Myocyte (in vitro differentiated cells): ENCODE results near the gene GPR143. TPM values are rescaled to one million over a fixed set of nuclear protein-coding genes. Genes with fewer than 3 reads are reported as not detected.
"Not testable (repeated sequence)": the region's sequence is repeated elsewhere in the genome, so short reads cannot be mapped to it uniquely, and the experiment has no call there.

Experiments used
- DNase-seq: peaks from one replicate; pipeline ENCODE4 v3.0.0-alpha.2; 2012; ENCODE audit warnings: low read depth
- total RNA-seq: library from RNA; depleted of rRNA; stranded (reverse); fragments of >200 nt; gene quantifications from 2 replicates; pipeline ENCODE4 v1.2.3, GENCODE V29; 2014

Gene GPR143
- total RNA-seq, 1 donor from 2014 or later, result not detected

DNA sequence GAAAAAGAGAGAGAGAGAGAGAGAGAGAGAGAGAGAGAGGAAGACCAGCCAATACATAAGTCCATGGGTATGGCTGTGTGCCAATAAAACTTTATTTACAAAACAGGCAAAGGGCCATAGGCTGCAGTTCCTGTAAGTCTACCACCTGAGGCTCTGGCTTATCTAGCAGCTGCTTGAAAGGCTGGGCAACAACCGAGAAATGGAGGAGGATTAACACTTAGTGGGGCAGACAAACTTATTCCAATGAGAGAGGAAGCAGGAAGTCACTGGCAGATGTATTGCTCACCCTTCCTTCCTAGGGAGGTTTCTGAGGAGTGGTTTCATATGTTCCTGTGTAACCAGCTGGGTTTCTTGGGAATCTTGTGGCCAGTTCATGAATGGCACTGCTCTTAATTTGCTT lies 4.7 kb upstream of the GPR143 start:
- DNase-seq, result no peak

GRCh38 chrX:9768321-9768839 lies 2.7 kb upstream of the GPR143 start:
- DNase-seq, result not testable (repeated sequence)

DNA sequence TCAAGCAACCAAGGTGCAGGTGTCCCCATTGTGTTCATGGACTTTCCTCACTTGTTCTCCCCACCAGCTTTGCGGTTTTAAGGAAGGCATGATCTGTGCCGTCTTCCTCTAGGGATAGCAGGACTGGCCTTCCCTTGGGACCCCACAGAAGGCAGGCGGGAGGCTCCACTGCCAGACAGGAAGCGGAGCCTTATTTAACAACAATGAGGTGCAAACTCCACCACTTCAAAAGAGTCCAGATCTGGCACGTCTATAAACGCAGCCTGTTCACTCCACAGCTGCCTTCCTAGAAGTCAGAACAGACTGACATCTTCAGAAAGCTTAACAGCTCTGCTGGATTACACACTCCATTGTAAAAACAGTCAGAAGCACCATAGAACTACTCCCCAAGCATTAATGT lies 1.7 kb upstream of the GPR143 start:
- DNase-seq, result peak; percentile 6

DNA sequence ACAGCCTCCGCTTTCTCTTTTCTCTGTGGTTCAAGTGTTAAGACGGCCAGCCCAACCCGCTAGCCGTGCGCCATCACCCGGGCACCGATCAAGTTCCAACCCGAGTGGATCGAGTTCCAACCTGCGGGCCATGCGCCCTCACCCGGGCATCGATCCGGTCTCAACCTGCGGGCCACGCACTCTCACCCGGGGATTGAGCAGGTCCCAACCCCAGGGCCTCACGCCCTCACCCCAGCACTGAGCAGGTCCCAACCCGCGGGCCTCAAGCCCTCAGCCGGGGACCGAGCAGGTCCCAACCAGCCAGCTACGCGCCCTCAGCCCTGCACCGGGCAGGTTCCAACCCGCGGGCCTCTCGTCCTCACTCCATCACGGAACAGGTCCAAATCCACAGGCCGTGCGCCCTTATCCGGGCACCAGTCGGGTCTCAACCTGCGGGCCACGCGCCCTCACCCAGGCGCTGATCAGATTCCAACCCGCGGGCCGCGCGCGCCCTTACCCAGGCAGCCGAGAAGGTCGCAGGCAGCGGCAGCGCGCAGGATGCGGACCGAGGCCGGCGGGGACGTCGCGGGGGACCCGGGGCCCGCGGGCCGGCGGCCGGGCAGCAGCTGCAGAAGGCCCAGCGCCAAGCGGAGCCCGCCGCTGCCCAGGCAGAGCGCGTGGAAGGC lies 443 bp downstream of the GPR143 start:
- DNase-seq, result no peak

DNA sequence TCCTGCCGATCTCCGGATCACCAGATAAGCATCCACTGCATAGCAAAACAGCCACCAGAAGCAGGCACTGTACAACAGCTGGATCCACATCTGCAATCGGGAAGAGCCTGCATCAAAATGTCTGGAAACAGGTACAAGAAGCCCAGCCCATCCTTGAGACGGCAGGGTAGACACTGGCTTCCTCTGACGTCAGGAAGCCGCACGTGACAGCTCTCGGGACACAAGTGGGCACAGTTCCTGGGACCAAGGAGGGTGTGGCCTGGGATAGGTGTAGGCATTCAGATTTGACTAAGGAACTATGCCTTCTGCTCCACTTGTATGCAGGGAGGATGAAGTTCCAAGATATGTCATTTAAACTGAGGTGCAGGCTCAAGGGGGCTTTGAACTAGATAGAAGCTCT lies 6.3 kb downstream of the GPR143 start:
- DNase-seq, result no peak

GRCh38 chrX:9758021-9758638 lies 7.5 kb downstream of the GPR143 start:
- no peak for DNase-seq

- no peak for DNase-seq
Measured at GRCh38 chrX:9757366-9757765, 8.3 kb downstream of the GPR143 start.

DNA sequence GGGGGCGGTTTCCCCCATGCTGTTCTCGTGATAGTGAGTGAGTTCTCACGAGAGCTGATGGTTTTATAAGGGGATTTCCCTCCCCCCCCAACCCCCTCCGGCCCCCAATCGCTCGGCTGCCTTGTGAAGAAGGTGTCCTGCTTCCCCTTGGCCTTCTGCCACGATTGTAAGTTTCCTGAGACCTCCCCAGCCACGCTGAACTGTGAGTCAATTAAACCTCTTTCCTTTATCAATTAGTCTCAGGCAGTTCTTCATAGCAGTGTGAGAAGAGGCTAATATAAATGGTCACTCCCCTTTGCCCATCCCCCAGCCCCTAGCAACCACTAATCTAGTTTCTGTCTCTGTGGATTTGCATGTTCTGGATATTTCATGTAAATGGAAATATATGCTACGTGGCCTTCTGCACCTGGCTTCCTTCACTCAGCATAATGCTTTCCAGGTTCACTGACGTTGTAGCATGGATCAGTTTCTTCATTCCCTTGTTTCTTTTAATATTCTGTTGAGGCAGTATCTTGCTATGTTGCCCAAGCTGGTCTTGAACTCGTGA lies 16.4 kb downstream of the GPR143 start:
- DNase-seq, result no peak

- no peak for DNase-seq
Measured at GRCh38 chrX:9747644-9748043, 18.0 kb downstream of the GPR143 start.

- peak; percentile 18 for DNase-seq
Measured at GRCh38 chrX:9746148-9746888, 19.3 kb downstream of the GPR143 start.

GRCh38 chrX:9745417-9746115 lies 20.1 kb downstream of the GPR143 start:
- peak; percentile 36 for DNase-seq

- no peak for DNase-seq
Measured at GRCh38 chrX:9739130-9739529, 26.5 kb downstream of the GPR143 start.

GRCh38 chrX:9738151-9738550 lies 27.5 kb downstream of the GPR143 start:
- no peak for DNase-seq

- DNase-seq, result no peak
Measured at GRCh38 chrX:9737363-9737762, 28.3 kb downstream of the GPR143 start.

DNA sequence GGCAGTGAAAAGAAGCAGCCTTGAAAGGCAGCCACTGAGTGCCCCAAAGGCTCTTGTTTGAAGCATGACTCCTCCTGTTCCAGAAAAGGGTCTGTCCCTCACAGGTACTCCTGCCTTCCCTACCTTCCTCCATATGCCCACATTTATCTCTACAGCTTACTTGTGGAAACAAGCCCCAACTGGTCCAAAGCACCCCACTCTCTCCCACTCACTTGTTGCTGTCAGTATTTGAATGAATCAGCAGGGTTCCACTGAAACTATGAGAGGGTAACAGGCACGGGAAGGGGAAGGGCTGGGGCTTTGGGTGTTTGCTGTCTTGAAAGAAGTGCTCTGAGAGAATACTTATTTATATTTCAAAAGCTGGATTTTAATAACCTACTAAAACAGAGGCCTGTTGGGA lies 34.9 kb downstream of the GPR143 start:
- DNase-seq, result no peak

GRCh38 chrX:9730078-9730477 lies 35.6 kb downstream of the GPR143 start:
- no peak for DNase-seq

DNA sequence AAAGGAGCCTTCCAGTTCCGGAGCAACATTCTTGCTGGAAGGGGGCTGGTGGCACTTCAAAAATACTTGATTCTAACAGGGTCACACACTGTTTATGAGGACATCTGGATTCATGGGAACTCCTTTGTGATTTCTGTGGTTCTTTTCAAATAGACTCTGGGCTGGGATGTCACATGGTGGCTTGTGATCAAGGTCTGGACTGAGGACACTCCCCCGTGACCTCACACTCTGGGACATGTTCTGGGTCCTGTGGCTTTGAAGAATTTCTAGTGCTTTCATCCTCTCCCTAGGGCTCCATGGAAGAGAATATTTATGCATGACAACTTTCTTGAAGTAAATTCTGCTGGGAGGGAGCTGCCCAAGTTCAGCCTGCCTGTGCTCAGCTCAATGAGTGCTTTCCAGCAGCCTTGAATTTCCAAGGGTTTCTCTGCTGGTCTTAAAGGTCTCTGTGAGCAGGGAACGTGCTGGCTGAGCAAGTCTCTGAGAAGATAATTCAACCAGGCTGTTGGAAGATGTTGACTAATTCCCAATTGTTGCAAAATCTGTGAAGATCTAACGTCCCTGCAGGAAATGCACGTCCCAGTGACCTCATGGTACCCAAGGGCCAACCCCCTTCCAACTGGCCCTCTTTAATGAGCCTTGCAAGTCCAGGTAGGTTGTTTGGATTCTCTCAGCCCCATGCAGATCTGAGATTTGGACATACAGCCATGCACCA lies 36.3 kb downstream of the GPR143 start:
- peak; percentile 1 for DNase-seq

DNA sequence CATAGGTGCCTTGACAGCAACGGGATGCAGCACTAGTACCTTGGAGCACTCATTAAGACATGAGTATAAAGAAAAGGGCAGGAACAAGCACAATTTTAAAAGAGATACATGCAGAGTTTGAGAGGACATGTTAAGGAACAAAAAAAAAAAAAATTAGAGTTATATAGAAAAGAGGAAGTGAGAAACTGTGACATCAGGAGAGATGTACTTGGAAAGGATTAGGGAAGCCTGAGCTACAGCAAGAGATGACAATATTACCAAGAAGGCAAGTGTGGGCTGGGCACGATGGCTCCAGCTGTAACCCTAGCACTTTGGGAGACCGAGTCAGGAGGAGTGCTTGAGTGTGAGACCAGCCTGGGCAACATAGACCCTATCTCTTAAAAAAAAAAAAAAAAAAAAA lies 37.4 kb downstream of the GPR143 start:
- DNase-seq, result no peak

DNA sequence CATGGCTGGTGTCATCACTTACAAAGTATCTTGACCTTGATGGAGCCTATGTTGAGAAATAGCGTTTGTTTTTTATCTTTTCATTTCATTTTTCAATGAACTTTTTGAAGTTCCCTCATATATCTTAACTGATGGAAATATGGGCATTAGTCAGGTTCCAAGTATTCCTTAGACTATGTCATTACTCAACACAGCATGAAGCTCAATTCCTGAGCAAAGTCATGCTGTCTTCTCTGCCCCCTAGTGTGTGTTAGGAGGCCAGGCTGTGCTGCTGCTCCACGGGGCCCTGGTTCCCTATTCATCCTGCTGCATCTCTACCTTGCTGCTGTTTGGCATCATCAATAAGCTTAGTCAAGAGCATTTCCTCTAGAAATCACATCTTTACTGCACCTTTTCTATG lies 40.9 kb downstream of the GPR143 start:
- DNase-seq, result no peak

- DNase-seq, result no peak
Measured at GRCh38 chrX:9717376-9717775, 48.3 kb downstream of the GPR143 start.

- no peak for DNase-seq
Measured at GRCh38 chrX:9710332-9710731, 55.3 kb downstream of the GPR143 start.
